Epithelial cell of esophagus (primary cell): ENCODE measurements around the gene CFAP251.

ENCODE experiments used
- DNase-seq: peaks from one replicate; pipeline ENCODE4 v3.0.0; 2010; ENCODE audit warnings: low read depth
- H3K4me3 ChIP-seq: 2 replicates; pipeline ENCODE4 v1.5.1; 2011; ENCODE audit warnings: mild to moderate bottlenecking, low read length, control low read depth
- TF ChIP-seq, protein P1 (sequence below): IDR thresholded peaks from 2 replicates; pipeline ENCODE4 v1.5.1; 2011; ENCODE audit warnings: low read depth, mild to moderate bottlenecking, low read length, control low read depth, inconsistent platforms; ENCODE audit not compliant: insufficient read depth; ENCODE audit errors: missing control alignments

CFAP251 gene

DNA sequence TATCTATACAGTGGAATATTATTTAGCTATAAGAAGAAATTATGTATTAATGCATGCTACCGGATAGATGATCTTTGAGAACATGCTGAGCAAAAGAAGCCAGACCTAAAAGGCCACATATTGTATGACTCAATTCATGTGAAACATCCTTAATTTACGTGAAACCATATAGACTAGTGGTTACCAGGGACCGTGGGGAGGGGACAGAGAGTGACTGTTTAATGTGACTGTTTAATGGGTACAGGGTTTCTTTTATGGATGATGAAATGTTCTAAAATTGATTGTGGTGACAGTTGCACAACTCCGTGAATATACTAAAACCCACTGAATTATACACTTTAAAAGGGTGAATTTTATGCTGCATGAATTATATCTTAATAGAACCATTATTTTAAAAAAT lies 94.7 kb downstream of the CFAP251 start:
- DNase-seq = no peak
- no peak overlapping the region for H3K4me3 ChIP-seq
- TF ChIP-seq, protein P1, sequence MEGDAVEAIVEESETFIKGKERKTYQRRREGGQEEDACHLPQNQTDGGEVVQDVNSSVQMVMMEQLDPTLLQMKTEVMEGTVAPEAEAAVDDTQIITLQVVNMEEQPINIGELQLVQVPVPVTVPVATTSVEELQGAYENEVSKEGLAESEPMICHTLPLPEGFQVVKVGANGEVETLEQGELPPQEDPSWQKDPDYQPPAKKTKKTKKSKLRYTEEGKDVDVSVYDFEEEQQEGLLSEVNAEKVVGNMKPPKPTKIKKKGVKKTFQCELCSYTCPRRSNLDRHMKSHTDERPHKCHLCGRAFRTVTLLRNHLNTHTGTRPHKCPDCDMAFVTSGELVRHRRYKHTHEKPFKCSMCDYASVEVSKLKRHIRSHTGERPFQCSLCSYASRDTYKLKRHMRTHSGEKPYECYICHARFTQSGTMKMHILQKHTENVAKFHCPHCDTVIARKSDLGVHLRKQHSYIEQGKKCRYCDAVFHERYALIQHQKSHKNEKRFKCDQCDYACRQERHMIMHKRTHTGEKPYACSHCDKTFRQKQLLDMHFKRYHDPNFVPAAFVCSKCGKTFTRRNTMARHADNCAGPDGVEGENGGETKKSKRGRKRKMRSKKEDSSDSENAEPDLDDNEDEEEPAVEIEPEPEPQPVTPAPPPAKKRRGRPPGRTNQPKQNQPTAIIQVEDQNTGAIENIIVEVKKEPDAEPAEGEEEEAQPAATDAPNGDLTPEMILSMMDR = no peak

DNA sequence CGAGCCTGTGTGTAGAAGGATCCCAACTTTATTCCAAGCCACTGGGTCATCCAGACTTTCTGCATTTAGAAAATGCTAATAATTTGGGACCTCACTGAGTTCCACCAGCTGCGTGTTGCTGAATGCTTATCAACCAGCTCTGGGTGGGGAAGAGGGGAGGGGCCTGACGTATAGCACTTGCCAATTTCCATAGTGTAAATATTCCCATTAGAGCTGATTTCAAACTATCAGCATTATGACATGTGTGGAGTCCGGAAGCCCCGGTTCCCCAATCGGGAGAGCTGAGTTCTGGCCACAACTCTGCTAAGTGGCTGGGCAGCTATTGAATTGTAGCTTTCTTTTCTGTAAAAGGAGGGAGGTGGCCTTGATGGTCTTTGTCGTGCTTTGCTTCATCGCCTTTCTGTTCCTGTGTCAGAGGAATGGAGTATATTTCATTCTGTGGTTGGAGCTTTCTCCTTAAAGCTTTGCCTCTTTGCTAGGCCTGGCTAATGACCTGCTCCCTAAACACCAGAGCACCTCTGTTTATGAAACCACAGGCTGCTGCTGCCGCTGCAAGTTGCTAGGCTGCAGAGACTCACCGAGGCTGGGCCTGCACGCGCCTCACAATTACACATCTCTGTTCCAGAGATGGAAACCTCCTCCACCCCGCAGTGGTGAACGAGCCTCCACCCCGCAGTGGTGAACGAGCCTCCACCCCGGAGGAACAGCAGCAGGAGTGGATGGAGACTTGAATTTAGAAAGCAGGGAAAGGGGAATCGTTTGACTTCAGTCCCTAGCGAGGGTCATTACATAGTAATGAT lies 95.6 kb downstream of the CFAP251 start:
- DNase-seq = no peak
- TF ChIP-seq, protein P1 = no peak
- H3K4me3 ChIP-seq = no peak overlapping the region

DNA sequence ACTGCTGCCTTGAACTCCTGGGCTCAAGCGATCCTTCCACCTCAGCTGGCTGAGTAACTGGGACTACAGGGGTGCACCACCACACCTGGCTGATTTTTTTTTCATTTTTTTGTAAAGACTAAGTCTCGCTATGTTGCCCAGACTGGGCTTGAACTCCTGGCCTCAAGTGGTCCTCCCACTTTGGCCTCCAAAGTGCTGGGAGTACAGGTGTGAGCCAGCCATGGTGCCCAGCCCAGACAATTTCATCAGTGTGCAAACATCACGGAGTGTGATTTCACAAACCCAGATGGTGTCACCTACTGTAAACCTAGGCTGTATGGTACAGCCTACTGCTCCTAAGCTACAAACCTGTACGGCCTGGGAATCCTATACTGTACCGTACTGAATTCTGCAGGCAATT lies 96.4 kb downstream of the CFAP251 start:
- no peak overlapping the region for H3K4me3 ChIP-seq
- TF ChIP-seq, protein P1 = no peak
- no peak for DNase-seq

DNA sequence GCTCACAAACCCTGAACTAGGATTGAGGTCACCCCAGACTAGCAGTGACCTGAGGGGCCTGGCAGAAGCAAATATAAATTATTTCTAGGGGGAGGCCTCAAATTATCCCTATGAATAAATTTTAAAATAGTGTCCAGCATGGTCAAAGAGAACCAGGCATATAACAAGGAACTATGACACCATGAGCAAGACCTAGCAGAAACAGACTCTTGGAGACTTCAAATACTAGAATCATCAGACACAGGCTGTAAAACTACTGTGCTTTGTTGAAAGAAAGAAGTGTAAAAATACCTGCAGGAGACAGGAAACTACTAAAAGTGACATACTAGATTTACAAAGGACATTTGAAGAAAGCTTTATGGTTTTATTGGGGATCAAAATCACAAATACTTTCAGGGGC lies 100.1 kb downstream of the CFAP251 start:
- H3K4me3 ChIP-seq = no peak overlapping the region
- TF ChIP-seq, protein P1 = no peak
- DNase-seq = no peak

DNA sequence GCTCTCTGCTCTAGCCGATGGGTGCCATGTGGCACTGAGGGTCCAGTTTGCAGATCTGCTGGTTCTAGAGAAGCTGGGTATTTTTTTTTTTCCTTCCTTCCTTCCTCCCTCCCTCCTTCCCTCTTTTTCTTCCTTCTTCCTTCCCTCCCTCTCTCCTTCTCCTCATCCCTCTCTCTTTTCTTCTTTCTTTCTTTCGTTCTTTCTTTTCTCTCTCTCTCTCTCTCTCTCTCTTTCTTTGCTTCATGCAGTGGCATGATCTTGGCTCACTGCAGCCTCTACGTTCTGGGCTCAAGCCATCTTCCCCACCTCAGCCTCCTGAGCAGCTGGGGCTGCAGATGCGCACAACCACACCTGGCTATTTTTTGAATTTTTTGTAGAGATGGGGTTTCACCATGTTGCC lies 100.5 kb downstream of the CFAP251 start:
- no peak overlapping the region for H3K4me3 ChIP-seq
- DNase-seq = no peak
- TF ChIP-seq, protein P1 = no peak

DNA sequence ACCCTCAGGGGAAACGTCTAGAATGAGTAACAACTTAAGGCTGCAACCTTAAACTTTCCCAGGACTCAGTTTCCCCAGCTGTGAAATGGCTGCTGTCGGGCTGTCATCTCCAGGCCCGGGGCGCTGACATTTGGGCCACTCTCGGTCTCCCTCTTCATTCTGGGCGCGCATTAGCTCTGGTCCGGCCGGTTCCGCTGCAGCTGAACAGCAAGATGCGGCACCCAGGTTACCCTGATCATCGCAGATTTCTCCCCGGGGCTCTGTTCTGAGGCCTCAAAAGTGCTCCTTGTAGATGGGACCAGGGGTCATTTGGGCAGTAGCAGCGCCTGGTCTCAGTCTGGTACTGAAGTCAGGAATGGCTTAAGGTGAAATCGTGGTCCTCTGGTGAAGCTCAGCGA lies 102.4 kb downstream of the CFAP251 start:
- no peak for DNase-seq
- TF ChIP-seq, protein P1 = no peak
- H3K4me3 ChIP-seq = peak overlapping the region; percentile 48
